HuH-7.5 (cell line): ENCODE data around the gene LRCH1.
"Not testable (repeated sequence)": the region's sequence is repeated elsewhere in the genome, so short reads cannot be mapped to it uniquely, and the experiment has no call there.

Experiments
- DNase-seq: peaks from one replicate; pipeline ENCODE4 v3.0.0; 2011; ENCODE audit warnings: low spot score

The LRCH1 gene, protein sequence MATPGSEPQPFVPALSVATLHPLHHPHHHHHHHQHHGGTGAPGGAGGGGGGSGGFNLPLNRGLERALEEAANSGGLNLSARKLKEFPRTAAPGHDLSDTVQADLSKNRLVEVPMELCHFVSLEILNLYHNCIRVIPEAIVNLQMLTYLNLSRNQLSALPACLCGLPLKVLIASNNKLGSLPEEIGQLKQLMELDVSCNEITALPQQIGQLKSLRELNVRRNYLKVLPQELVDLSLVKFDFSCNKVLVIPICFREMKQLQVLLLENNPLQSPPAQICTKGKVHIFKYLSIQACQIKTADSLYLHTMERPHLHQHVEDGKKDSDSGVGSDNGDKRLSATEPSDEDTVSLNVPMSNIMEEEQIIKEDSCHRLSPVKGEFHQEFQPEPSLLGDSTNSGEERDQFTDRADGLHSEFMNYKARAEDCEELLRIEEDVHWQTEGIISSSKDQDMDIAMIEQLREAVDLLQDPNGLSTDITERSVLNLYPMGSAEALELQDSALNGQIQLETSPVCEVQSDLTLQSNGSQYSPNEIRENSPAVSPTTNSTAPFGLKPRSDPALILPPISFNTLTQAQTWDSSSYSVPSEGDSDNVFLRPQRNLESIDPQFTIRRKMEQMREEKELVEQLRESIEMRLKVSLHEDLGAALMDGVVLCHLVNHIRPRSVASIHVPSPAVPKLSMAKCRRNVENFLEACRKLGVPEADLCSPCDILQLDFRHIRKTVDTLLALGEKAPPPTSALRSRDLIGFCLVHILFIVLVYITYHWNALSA

DNA sequence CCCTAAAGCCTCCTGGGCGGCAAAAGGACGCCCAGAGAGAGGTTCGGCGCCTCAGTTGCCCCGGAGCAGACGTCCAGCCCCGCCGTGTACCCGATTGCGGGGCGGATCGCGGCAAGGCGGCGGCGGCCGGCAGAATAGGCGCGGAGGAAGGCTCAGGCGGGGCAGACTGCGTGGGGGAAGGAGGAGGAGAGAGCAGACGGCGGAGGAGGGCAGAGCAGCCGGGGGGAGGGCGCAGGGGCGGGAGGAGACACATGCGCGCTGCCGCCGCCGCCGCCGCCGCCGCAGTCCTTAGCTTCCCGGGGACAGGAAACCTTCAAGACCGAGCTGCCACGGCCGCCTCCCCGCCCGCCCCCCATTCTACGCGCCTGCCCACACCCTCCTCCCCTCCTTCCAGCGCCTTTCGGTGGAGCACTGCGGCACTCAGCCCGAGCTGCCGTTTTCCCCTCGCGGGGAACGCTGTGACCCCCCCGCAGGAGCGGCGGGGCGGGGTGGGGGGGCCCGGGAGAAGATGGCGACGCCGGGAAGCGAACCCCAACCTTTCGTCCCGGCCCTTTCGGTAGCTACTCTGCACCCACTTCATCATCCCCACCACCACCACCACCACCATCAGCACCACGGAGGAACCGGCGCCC, at the start of gene LRCH1:
Gene LRCH1, plus strand, starts transcription at position 282 of the 632 bp plus-strand sequence. Its CDS starts 227 bp downstream, at position 509.
- peak; percentile 75 for DNase-seq

DNA sequence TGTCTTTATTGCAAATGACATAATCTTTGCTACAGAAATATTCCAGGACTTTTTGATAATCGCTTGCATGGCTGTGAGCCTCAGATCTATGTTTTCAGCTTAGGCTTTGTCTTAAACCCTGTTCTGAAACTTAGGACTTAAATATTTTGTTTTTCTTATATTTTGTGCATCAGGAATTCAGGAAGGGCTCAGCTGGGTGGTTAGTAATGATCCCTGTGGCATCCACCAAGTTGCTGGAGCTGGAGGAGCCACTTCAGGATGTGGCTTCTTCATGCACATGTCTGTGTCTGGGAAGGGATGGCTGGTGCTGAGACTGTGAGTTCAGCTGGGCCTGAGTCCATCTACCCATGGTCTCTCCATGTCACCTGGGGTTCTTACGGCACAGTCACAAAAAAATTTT, 48.9 kb upstream of the LRCH1 start:
- DNase-seq, result no peak

DNA sequence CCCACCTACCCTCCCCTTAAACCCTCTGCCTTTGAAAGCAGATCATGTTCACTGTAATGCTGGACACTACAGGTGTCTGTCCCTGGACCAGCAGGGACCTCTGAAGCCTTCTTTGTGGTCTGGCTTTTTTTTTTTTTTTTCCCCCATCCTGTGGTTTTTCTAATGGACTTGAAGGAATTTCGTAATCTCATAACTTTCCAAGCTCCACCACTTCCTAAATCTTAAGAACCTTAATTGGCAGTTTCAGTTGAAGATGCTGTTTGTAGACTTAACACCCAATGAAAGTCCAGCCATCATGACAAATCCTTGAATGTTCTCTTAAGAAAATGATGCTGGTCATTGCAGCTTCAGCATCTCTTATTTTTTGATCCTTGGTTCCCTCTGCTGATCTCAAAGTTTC, 45.0 kb upstream of the LRCH1 start:
- no peak for DNase-seq

DNA sequence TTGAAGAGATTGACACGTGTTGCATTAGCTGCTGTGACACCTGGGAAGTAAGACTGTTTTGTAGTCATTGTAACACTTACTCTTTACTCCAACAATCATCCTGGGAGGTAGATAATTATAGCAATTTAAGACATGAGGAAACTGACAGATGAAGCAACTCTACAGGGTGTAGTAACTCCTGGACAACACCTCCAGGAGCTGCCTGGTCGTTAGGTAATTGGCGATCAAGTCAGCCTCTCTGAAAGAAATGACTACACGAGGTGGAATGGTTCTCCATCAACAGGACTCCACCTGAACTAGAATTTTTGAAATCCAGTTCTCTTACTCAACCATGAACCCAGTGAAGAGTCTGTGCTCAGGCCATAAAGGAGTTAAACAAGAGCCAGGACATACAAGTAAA, 43.0 kb upstream of the LRCH1 start:
- no peak for DNase-seq

DNA sequence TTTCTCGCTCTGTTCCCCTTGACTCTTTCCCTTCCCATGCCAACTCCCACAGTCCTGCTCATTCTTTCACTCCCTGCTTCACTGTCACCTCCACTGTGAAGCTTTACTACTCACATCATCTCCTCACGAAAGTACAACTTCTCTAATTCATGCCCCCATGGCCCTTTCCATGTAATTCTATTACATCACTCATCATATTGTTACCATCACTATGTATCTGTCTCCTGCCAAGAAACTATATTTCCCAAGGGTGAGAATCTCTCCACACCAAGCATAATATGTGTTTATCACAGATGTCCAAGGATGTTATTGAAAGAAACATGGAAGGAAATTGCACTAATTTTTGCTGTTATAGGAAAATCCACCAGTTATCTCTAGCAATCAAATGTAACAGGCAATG, 37.2 kb upstream of the LRCH1 start:
- DNase-seq, result no peak

DNA sequence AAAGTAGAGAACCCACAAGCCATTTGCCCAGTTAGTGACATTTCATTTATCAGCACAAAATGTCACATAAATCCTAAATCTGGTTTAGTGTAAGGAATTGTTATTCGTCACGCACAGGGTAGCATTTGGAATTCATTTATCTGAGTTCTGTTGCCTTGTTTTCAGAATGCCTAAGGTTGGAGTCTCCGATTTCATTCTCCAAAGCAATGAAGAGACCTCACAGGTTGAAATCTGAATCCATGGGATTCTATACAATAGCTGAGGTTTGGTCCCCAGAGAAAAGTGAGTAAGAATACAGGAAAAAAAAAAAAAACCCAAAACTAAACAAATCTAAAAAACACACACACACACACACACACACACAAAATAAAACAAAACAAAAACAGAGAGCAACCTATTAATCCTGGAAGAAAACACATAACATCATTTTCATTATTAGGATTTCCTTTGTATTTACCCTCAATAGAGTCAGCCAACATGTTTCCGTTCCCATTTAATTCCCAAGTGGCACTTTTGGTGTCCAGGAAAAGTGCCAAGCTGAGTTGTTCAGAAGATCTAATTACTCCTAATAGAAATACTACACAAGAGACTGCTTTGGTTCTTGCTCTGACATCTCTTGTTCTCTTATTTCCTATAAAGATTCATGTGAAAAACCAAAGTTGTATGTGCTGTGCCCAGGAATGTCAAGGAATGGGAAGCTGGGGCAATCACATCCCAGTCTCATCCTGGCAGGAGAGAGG, 36.2 kb upstream of the LRCH1 start:
- no peak for DNase-seq

DNA sequence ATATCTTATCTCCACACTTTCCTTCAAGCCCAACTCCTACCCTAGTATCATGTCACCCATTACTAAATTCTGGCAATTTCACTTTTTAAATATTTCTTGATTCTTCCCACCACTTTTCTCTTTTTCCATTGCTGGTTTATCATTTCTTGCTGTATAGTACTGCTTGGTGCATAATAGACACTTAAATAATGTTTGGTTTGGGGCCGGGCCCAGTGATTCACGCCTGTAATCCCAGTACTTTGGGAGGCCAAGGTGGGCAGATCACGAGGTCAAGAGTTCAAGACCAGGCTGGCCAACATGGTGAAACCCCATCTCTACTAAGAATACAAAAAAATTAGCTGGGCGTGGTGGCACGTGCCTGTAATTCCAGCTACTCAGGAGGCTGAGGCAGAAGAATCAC, 35.2 kb upstream of the LRCH1 start:
- DNase-seq, result not testable (repeated sequence)

DNA sequence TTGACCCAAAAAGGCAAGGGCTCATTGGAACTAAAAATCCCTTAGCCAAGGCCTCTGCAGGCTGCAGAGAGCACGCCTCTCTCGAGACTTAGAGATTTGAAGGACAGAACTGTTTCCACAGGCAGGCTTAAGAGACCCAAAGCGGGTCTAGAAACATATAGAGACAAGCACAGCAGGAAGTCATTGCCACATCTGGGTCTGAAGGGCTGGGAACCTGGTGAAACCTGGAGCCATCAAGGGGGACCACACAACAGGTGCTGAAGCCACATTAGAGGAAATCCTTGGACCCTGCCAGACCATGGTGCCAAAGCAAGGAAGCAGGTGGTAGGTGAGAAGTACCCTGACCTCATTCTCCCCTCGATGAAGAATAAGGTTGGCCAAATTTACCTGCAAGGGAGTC, 33.8 kb upstream of the LRCH1 start:
- no peak for DNase-seq

DNA sequence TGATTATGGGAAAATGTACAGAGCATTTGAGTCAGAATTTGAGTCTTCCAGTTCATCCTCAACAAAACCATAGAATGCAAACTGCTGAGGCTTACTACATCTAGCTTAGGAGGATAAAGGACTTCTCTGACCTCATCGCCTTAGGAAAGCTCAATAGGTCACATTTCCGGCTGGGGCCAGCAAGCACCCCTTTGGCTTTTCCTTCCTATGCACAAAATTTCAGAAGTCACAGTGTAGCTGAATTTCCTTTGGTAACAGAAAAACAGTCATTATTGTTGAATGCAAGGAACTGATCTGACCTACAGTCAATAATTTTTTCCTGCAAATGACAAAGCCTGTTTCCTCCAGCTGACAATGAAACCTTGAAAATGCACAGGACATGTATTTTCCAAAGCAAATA, 32.8 kb upstream of the LRCH1 start:
- no peak for DNase-seq

DNA sequence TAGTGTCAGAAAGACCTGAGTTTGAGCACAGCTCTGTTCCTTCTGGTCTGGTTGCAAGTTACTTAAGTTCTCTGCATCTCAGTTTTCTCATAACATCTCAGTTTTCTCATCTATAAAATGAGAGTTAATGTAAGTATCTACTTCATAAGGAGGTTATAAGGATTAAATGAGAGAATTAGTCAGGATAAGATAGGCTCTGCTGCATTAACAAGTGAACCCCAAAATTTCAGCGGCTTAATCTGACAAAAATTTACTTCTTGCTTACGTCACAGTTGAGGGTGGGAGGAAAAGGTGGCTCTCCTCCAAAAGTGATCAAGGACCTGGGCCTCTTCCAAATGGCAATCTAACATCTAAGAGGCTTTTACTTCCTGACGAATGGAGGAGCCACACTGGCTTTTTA, 31.5 kb upstream of the LRCH1 start:
- no peak for DNase-seq

DNA sequence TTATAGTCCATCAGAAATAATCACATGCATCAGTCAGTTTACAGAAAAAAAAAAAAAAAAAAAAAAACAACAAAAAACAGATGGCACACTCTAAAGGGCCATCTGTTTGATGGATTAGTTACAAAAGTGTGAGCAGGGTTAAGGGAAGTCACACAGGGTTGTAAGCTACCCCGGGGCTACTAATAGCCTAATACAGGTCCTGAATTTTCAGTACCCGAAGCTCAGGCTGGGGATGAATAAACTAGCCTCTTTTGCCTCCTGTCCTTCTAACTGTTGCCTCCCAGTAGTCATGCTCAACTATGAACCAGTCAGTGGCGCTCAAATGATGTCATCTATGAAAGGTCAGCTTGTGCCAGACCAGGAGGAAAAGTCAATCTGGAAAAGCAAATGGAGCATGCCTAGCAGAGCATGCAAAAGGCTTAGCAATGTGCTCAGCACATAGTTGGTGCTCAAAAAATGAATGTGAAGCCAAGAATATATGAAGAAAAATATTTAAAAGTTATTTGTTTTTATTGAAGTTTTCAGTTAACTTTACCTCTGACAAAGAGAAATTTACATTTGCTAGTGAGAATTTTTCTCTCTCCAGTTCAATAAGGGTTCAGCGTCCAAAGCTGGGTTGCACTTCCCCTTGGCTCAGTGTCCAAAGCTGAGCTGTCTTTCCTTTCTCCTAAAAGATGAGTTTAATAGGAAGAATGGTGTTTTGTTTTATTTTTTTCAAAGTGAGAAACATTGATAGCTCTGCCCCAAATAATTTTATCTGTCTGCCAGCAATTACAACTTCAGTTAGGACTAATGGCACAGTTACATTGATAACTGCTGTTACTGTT, 30.8 kb upstream of the LRCH1 start:
- DNase-seq, result no peak

DNA sequence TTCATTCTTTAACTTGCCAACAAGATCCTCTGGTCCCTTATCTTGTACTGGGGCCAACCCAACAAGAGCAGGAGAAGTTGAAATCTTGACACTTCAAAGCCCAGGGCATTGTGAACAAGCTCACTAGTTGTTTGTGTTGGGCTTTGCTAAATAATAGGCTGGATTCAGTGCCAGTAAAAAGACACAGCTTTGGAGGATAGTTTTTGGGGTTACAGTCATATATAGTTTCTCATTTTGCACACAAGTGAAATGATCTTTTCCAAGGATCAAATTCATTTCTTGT, 30.3 kb upstream of the LRCH1 start:
- no peak for DNase-seq

DNA sequence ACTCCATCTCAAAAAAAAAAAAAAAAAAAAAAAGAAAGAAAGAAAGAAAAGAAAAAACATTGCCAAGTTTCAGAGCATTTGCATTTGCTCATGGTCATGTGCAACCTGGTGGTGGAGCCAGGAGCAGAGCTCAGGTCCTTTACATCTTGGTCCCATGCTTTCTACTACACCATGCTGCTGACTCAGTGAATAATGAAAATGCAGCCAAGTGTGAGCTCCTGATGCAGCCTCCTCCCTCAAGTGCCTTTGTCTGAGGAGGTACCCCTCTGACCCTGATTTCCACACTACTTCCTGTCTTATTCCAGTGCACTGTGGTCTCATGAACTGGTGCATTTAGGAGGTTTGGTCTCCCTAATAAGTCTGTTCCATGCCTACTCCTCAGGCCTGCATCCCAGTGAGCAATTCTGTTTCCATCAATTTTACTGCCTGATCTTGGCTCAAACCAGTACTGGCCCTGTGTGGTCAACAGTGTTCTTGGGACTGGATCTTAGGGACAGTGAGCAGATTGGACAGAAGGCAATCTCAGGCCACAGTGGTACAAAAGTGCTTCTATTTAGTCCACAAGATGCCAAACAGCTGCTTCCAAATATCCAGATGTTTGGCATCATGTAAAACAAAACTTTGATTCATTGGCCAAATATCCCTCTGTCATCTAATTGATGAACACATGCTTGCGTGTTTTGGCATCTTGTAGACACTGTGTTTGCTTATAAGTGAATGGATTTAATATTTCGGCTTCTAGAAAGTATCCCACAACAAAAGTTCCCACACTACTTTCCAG, 28.8 kb upstream of the LRCH1 start:
- DNase-seq, result no peak

DNA sequence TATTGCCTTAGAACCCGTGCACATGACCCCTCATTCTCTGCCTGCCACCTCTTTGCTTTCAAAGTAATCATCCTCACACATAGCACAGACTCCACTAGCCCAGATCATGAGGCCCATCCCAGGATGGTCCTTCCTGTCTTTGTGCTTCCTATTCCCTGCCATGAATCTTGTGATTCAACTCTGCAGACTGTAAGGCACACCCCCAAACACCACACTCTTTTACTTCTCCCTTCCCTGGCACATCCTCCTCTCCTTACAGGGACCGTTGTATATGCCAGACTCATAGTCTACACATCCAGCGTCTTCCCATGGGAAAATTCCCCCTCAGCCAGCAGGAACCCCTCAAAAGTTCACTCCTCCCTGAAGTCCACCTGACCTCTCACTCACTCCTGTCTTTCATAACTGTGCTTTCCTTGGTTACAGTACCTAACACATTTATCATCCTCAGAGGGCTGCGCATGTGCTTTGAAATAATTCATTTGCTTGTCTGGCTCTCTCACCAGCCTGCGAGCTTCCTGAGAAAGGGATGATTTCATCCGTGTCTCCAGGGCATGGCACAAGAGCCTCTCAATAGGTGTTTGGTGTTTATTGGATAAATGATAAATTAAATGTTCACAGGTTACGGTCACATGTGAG, 26.8 kb upstream of the LRCH1 start:
- DNase-seq, result no peak

DNA sequence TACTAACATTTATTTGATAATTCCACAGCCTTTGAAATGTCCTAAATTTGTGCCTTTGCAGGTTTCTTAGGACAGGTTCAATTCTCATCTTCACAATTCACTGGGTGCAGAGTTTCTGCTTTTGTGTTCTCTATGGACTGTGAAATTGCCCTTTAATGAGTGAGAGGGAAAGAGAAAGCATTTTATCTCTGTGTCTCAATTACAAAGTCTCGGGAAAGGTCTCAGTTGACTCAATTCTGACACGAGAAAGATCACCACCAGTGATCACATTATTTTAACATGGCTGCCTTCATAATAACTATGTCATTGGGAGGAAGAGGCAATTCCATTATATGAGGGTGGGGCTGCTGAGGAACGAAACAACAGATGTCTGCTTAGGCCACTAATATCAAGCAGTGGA, 26.2 kb upstream of the LRCH1 start:
- no peak for DNase-seq

DNA sequence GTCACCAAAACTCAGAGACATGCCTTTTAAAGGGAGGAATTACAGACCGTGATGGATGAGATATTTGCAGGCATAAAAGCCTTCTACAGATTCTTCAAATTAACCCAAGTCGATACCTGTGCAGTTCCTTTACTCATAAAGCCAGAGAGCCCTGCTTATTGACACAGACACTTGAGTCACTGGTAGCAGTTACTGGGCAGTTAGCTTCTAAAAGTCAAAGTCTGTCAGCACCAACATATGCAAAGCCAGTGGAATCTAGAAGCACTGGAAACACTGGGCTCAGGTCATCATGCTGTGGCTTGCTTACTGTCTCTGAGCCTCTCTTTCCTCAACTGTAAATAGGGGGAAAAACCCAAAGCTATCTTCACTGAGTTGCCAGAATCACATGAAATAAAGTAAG, 25.7 kb upstream of the LRCH1 start:
- DNase-seq, result no peak

DNA sequence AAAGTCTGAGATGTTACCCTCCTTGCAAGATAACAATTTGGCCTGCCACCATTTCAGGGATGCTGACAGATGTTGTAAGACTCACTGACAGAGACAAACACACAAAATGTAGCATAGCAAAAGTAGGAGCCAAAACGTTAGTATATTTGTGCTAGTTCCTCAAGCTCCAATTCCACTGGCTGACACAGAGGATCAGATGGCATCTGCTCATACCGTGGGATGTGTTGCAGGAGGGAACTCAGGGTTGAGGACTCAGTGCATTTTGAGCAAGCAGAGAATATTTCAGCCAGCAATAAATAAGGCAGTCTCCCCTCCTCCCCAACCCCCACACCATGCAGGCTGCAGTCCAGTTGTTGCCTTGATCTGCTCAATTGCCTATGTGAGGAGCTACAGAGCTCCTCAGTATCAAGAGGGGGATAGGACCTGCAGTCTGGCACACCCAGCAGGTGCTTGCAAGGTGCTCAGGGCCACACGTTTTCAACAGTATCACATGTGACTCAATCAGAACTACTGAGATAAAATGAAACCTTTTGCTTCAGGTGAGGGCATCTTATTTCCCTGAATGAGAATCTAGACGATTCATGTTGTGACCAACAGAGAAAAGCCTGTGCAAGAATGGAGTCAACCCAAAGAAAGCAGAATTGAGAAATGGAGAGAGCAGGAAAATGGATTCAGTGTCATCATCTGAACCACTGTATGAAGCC, 23.6 kb upstream of the LRCH1 start:
- no peak for DNase-seq

DNA sequence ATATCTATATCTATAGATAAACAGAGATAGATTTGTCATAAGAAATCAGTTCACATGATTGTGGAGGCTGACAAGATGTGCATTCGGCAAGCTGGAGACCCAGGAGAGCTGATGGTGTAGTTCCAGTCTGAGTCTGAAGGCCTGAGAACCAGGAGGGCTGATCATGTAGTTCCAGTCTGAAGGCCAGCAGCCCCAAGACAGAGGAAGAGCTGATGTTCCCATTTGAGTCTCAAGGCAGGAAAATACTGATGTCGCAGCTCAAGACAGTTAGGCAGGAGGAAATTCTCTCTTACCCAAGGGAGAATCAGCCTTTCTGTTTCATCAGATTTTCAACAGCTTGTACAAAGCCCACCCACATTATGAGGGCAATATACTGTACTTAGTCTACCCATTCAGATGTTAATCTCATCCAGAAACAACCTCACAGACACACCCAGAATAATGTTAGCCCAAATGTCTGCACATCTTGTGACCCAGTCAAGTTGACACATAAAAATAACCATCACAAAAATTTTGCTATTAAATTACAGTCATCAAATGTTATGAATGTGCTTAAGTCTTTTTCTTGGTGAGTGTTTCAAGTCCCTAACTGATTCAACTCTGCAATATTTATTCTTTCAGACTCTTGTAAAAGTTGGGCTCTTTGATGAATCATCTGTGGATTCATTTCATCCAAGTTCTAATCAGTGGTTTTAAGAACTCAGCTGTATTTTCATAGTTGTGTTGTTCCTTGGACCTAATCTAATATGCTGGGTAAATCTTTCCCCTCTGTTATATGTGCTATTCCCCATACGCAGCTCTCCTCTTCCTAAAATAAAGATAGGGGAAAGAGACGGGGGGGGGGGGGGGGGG, 22.7 kb upstream of the LRCH1 start:
- DNase-seq, result no peak

DNA sequence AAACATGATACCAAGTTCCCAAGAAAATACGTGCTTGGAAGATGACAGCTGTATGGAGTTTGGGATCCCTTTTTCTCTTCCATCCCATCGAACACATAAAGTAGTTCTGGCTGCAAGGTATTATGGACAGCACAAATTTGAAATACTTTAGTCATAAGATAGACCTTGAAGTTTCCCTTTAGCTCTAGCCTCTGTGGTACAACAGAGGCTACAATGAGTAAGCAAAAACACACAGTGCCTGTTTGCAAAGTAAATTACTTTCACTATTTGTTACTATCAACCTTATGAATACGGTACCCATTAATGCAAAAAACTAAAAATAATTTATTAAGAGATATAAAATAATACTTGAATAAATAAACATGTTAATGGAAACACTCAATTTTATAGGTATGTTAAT, 21.0 kb upstream of the LRCH1 start:
- DNase-seq, result no peak
